ENCODE measurements around the gene SND1.

Gene SND1

DNA sequence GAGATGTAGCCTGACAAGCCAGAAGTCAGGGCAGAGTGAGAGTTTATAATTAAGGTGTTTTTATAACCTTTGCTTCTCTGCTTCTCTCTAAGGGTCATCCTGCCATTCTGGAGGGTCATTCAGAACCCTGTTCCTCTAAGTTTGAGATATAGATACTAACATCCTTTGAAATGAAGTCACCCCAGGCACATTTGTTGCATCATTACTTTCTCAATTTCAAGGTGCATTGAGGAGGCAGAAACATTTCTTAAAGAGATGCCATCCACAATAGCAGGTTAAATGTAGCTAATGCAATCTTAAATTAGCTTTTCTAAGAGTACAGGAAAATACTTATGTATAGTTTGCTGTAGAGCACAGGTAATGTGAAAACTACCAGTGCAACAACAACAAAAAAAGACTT lies 272.9 kb downstream of the SND1 start:
- TF ChIP-seq, protein P1, sequence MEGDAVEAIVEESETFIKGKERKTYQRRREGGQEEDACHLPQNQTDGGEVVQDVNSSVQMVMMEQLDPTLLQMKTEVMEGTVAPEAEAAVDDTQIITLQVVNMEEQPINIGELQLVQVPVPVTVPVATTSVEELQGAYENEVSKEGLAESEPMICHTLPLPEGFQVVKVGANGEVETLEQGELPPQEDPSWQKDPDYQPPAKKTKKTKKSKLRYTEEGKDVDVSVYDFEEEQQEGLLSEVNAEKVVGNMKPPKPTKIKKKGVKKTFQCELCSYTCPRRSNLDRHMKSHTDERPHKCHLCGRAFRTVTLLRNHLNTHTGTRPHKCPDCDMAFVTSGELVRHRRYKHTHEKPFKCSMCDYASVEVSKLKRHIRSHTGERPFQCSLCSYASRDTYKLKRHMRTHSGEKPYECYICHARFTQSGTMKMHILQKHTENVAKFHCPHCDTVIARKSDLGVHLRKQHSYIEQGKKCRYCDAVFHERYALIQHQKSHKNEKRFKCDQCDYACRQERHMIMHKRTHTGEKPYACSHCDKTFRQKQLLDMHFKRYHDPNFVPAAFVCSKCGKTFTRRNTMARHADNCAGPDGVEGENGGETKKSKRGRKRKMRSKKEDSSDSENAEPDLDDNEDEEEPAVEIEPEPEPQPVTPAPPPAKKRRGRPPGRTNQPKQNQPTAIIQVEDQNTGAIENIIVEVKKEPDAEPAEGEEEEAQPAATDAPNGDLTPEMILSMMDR (IDR thresholded peaks at IDR 0.05): no peak
- DNase-seq (ENCODE audit: low spot score): no peak
- no peak overlapping the region for H3K27ac ChIP-seq
- H3K4me3 ChIP-seq: no peak overlapping the region

DNA sequence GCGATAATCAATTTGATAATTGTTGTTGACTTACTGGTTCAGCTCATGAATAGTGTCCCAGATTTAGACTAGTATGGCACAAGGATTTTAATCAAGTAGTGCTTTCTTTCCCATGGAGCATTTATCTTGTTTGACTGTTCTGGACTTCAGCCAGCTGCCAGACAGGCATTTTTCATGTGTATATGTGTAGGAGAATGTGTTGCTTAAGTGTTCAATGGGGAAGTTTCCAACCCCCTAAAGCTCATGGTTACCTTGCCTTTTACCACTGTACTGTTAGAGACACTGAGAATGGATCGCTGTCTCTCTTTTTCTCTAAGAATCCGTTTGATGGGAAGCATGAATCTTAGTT lies 275.3 kb downstream of the SND1 start:
- Histone ChIP-seq H3K4me3 (no peak overlapping the region), H3K27ac (no peak overlapping the region)
- TF ChIP-seq, protein P1 (IDR thresholded peaks at IDR 0.05): no peak
- no peak for DNase-seq (ENCODE audit: low spot score)

DNA sequence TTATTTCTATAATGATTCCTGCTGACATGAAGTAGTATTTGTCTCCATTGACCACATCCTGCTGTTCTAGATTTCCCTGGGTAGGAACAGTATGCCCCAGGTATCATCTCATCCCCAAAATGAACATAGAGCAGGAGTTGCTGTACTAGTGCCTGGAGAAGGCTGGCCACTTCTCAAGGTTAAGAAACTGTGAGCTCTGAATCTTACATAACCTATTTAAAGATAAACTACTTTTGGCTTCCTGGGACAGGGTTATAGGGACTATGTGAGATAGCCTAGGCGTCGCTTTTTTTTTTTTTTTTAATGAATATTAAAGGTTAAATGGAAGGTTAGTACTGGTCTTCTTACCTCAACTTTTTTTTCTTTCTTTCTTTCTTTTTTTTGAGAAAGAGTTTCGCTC lies 276.2 kb downstream of the SND1 start:
- TF ChIP-seq, protein P1 (IDR thresholded peaks at IDR 0.05): no peak
- no peak for DNase-seq (ENCODE audit: low spot score)
- H3K27ac ChIP-seq: no peak overlapping the region
- H3K4me3 ChIP-seq: no peak overlapping the region

DNA sequence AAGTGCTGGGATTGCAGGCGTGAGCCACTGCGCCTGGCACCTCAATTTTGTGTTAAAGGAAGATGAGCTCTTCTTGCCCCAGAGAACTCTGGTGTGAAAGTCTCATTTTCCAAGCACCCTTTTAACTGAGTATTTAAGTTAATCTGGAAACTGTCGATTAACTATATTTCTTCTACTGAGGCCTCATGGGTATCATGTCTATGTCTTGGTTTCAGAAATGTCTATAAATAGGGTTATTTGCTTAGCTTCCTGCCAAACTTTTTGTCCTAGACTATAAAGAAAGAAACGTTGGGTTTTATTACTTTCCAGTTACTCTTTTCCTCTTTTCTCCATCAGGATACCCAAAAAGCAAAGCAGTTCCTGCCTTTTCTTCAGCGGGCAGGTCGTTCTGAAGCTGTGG lies 276.9 kb downstream of the SND1 start:
- Histone ChIP-seq H3K4me3 (no peak overlapping the region), H3K27ac (no peak overlapping the region)
- DNase-seq (ENCODE audit: low spot score): no peak
- TF ChIP-seq, protein P1 (IDR thresholded peaks at IDR 0.05): no peak

DNA sequence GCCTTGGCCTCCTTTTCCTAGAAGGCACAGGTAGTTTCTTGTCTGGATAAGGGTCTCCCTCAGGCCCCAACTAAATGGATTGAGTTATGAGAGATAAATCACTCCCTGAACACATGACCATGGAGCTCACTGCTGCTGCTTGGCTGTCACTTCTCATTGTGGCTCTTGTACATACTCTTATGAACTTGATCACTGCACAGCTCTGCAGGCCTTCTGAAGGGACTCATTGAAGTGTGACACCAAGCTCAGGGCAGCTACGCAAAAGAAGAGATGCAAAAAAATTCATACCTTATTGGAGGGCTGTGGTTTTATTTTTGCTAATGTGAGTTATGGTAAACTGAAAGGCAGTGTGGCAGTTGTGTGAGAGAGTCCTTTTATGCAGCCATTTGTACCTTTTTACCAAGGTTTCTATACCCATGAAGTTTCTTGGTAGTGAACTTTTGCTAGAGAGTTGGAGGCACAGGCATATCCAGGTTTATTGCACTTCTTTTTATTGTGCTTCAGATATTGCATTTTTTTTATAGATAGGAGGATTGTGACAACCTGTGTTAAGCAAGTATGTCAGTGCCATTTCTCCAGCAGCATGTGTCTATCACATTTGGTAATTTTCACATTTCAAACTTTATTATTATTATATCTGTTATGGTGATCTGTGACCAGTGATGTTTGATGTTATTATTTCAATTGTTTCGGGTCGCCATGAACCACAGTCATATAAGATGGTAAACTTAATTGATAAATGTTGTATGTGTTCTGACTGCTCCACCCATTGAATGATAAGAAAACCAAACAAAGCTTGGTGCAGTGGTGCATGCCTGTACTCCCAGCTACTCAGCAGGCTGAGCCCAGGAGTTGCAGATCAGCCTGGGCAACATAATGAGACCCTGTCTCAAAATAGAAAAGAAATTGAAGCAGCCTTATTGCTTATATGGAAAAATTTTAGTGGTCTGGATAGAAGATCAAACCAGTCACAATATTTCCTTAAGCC lies 278.6 kb downstream of the SND1 start:
- Histone ChIP-seq H3K27ac (no peak overlapping the region), H3K4me3 (no peak overlapping the region)
- TF ChIP-seq, protein P1 (IDR thresholded peaks at IDR 0.05): no peak
- DNase-seq (ENCODE audit: low spot score): no peak

DNA sequence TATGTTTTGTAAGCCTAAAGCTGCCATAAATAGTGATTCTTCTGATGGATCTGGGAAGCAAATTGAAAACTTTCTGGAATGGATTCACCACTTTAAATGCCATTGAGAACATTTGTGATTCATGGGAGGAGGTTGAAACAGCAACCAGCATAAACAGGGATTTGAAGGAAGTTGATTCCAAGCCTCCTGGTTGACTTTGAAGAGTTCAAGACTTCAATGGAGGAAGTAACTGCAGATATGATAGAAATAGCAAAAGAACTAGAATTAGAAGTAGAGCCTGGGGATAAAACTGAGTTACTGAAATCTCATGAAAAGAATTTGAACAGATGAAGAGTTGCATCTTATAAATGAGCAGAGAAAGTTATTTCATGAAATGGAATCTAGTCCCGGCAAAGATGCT lies 280.1 kb downstream of the SND1 start:
- DNase-seq (ENCODE audit: low spot score): no peak
- Histone ChIP-seq H3K27ac (no peak overlapping the region), H3K4me3 (no peak overlapping the region)
- TF ChIP-seq, protein P1 (IDR thresholded peaks at IDR 0.05): no peak

DNA sequence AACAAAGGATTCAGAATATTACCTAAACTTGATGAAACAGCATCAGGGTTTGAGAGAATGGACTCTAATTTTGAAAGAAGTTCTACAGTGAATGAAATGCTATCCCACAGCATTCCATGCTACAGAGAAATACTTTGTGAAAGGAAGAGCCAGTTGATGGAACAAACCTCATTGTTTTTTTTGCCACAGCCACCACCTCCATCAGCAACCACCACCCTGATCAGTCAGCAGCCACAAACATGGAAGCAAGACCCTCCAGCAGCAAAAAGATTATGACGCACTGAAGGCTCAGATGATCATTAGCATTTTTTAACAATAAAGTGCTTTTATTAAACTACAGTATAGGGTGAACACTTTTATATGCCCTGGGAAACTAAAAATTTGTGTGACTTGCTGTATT lies 280.5 kb downstream of the SND1 start:
- Histone ChIP-seq H3K4me3 (no peak overlapping the region), H3K27ac (no peak overlapping the region)
- TF ChIP-seq, protein P1 (IDR thresholded peaks at IDR 0.05): no peak
- DNase-seq (ENCODE audit: low spot score): no peak
